HG02884 (cell line): Measurements from ENCODE around the gene FAM53B.

Experiments
- ATAC-seq: cut with Tn5 transposase; IDR thresholded peaks from one replicate; pipeline ENCODE4 v1.9.1; 2021; ENCODE audit warnings: mild to moderate bottlenecking, moderate library complexity; ENCODE audit not compliant: unreplicated experiment

The FAM53B gene

GRCh38 chr10:124681626-124682552 is 62.3 kb downstream of the FAM53B start:
- no peak for ATAC-seq

- no peak for ATAC-seq
These were observed 63.1 kb downstream of the FAM53B start for GRCh38 chr10:124681091-124681490.

GRCh38 chr10:124680675-124681074 is 63.5 kb downstream of the FAM53B start:
- no peak for ATAC-seq

GRCh38 chr10:124679401-124679800 is 64.8 kb downstream of the FAM53B start:
- ATAC-seq, result no peak

- ATAC-seq, result no peak
These were observed 65.5 kb downstream of the FAM53B start for GRCh38 chr10:124678557-124679240.

- no peak for ATAC-seq
These were observed 66.2 kb downstream of the FAM53B start for GRCh38 chr10:124677749-124678556.

GRCh38 chr10:124677293-124677699 is 66.9 kb downstream of the FAM53B start:
- no peak for ATAC-seq

GRCh38 chr10:124676416-124677062 is 67.6 kb downstream of the FAM53B start:
- ATAC-seq, result no peak

- ATAC-seq, result no peak
These were observed 68.4 kb downstream of the FAM53B start for GRCh38 chr10:124675824-124676223.

GRCh38 chr10:124675261-124675660 is 68.9 kb downstream of the FAM53B start:
- ATAC-seq, result no peak

GRCh38 chr10:124674768-124675222 is 69.4 kb downstream of the FAM53B start:
- ATAC-seq, result no peak

GRCh38 chr10:124672181-124672638 is 72.0 kb downstream of the FAM53B start:
- no peak for ATAC-seq

- no peak for ATAC-seq
These were observed 72.6 kb downstream of the FAM53B start for GRCh38 chr10:124671486-124672075.

- ATAC-seq, result no peak
These were observed 73.3 kb downstream of the FAM53B start for GRCh38 chr10:124670849-124671248.

GRCh38 chr10:124669824-124670654 is 74.1 kb downstream of the FAM53B start:
- no peak for ATAC-seq

- ATAC-seq, result no peak
These were observed 74.9 kb downstream of the FAM53B start for GRCh38 chr10:124669141-124669823.

- no peak for ATAC-seq
These were observed 75.6 kb downstream of the FAM53B start for GRCh38 chr10:124668517-124669051.
